ENCODE data around the gene MYOD1.

DNA sequence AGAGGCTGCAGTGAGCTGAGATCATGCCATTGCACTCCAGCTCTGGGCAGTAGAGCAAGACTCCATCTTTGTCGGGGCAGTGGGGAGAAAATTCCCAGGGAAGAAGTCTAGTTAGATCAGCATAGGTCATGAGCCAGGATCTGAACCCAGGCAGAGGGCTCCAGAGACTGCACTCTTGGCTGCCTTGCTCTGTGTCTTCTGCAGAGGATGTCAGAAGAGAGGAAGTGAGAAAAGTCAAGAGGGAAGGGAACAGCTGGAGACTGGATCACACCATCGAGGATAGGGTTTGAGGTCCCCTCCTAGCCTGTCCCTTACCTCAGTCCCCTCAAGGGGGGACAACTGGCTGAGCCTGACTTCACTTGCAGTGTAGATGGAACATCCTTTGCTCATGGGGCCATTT lies 5.8 kb downstream of the MYOD1 start:
- TF ChIP-seq CREB1 (IDR thresholded peaks at IDR 0.05; ENCODE audit: low read depth) (no peak), CEBPB (IDR thresholded peaks at IDR 0.05) (no peak), TAF1 (IDR thresholded peaks at IDR 0.05; ENCODE audit: low read depth) (no peak), EP300 (IDR thresholded peaks at IDR 0.05; ENCODE audit: borderline replicate concordance) (no peak), YY1 (IDR thresholded peaks at IDR 0.05; ENCODE audit: low read depth) (no peak), TCF12 (IDR thresholded peaks at IDR 0.05; ENCODE audit: low read depth) (no peak), NFIC (IDR thresholded peaks at IDR 0.05) (no peak), FOXM1 (IDR thresholded peaks at IDR 0.05; ENCODE audit: borderline replicate concordance, low read depth) (no peak), EGR1 (IDR thresholded peaks at IDR 0.05) (no peak)
- TF ChIP-seq, protein P1, sequence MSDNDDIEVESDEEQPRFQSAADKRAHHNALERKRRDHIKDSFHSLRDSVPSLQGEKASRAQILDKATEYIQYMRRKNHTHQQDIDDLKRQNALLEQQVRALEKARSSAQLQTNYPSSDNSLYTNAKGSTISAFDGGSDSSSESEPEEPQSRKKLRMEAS (IDR thresholded peaks at IDR 0.05) = no peak
- TF ChIP-seq, protein P2, sequence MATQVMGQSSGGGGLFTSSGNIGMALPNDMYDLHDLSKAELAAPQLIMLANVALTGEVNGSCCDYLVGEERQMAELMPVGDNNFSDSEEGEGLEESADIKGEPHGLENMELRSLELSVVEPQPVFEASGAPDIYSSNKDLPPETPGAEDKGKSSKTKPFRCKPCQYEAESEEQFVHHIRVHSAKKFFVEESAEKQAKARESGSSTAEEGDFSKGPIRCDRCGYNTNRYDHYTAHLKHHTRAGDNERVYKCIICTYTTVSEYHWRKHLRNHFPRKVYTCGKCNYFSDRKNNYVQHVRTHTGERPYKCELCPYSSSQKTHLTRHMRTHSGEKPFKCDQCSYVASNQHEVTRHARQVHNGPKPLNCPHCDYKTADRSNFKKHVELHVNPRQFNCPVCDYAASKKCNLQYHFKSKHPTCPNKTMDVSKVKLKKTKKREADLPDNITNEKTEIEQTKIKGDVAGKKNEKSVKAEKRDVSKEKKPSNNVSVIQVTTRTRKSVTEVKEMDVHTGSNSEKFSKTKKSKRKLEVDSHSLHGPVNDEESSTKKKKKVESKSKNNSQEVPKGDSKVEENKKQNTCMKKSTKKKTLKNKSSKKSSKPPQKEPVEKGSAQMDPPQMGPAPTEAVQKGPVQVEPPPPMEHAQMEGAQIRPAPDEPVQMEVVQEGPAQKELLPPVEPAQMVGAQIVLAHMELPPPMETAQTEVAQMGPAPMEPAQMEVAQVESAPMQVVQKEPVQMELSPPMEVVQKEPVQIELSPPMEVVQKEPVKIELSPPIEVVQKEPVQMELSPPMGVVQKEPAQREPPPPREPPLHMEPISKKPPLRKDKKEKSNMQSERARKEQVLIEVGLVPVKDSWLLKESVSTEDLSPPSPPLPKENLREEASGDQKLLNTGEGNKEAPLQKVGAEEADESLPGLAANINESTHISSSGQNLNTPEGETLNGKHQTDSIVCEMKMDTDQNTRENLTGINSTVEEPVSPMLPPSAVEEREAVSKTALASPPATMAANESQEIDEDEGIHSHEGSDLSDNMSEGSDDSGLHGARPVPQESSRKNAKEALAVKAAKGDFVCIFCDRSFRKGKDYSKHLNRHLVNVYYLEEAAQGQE (IDR thresholded peaks at IDR 0.05; ENCODE audit: low read depth) = no peak
- TF ChIP-seq, protein P3, sequence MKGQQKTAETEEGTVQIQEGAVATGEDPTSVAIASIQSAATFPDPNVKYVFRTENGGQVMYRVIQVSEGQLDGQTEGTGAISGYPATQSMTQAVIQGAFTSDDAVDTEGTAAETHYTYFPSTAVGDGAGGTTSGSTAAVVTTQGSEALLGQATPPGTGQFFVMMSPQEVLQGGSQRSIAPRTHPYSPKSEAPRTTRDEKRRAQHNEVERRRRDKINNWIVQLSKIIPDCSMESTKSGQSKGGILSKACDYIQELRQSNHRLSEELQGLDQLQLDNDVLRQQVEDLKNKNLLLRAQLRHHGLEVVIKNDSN (IDR thresholded peaks at IDR 0.05) = no peak

All from Ishikawa (cell line).